ENCODE results near the gene CELF1.

Gene CELF1

GRCh38 chr11:47508240-47508957, 44.5 kb downstream of the CELF1 start:
- DNase-seq, result no peak

GRCh38 chr11:47507563-47508239, 45.2 kb downstream of the CELF1 start:
- no peak for DNase-seq

GRCh38 chr11:47506795-47507562, 46.0 kb downstream of the CELF1 start:
- DNase-seq, result no peak

- DNase-seq, result no peak
Measured at GRCh38 chr11:47506373-47506772, 46.6 kb downstream of the CELF1 start.

- DNase-seq, result no peak
Measured at GRCh38 chr11:47504910-47505309, 48.0 kb downstream of the CELF1 start.

- no peak for DNase-seq
Measured at GRCh38 chr11:47503227-47503626, 49.7 kb downstream of the CELF1 start.

- DNase-seq, result no peak
Measured at GRCh38 chr11:47502767-47503166, 50.2 kb downstream of the CELF1 start.

GRCh38 chr11:47501101-47501500, 51.8 kb downstream of the CELF1 start:
- DNase-seq, result no peak

GRCh38 chr11:47500121-47500520, 52.8 kb downstream of the CELF1 start:
- DNase-seq, result no peak

- no peak for DNase-seq
Measured at GRCh38 chr11:47499614-47500013, 53.3 kb downstream of the CELF1 start.

GRCh38 chr11:47499161-47499560, 53.8 kb downstream of the CELF1 start:
- no peak for DNase-seq

- DNase-seq, result no peak
Measured at GRCh38 chr11:47498584-47499152, 54.3 kb downstream of the CELF1 start.

- no peak for DNase-seq
Measured at GRCh38 chr11:47498149-47498548, 54.8 kb downstream of the CELF1 start.

- DNase-seq, result no peak
Measured at GRCh38 chr11:47496808-47497207, 56.1 kb downstream of the CELF1 start.

GRCh38 chr11:47495856-47496217, 57.1 kb downstream of the CELF1 start:
- peak; percentile 40 for DNase-seq

- DNase-seq, result peak; percentile 91
Measured at GRCh38 chr11:47495011-47495855, 57.7 kb downstream of the CELF1 start.

- no peak for DNase-seq
Measured at GRCh38 chr11:47489395-47489755, 63.6 kb downstream of the CELF1 start.

GRCh38 chr11:47488674-47489394, 64.1 kb downstream of the CELF1 start:
- no peak for DNase-seq

GRCh38 chr11:47488111-47488510, 64.8 kb downstream of the CELF1 start:
- DNase-seq, result no peak

GRCh38 chr11:47487421-47487820, 65.5 kb downstream of the CELF1 start:
- no peak for DNase-seq

- no peak for DNase-seq
Measured at GRCh38 chr11:47485107-47485506, 67.8 kb downstream of the CELF1 start.

GRCh38 chr11:47483457-47483856, 69.5 kb downstream of the CELF1 start:
- DNase-seq, result no peak
